SH-SY5Y (cell line): ENCODE data around the gene MANBA.

Experiments used
- GATA2 ChIP-seq: IDR thresholded peaks from 2 replicates; pipeline ENCODE4 v1.6.1; 2011; ENCODE audit warnings: mild to moderate bottlenecking, low read depth, low read length
- GATA3 ChIP-seq: IDR thresholded peaks from 2 replicates; pipeline ENCODE4 v1.6.1; 2011; ENCODE audit warnings: low read depth, mild to moderate bottlenecking, low read length, moderate library complexity

The MANBA gene

DNA sequence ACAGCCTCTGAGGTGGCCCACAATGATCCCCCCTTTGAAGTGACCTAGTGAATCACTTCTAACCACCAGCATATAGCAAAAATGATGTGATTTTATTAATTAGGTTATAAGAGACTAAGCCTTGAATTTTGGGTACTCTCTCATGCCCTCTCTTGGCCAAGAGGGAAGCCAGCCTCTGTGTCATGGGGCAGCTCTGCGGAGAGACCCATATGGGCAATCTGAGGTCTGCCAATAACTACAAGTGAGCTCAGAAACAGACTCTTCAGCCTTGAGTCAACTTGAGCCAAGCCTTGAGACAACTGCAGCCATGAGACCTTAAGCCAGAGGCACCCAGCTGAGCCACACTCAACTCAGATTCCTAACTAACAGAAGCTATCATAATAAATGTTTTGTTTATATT, 45.7 kb downstream of the MANBA start:
- TF ChIP-seq GATA3 = no peak
- no peak for TF ChIP-seq GATA2

- no peak for TF ChIP-seq GATA3
- TF ChIP-seq GATA2 = no peak
Observed at GRCh38 chr4:102713096-102713495, 47.7 kb downstream of the MANBA start.

- TF ChIP-seq GATA2 (no peak), GATA3 (no peak)
Observed at GRCh38 chr4:102710986-102711385, 49.8 kb downstream of the MANBA start.

GRCh38 chr4:102707150-102707549, 53.6 kb downstream of the MANBA start:
- TF ChIP-seq GATA2 (no peak), GATA3 (no peak)

DNA sequence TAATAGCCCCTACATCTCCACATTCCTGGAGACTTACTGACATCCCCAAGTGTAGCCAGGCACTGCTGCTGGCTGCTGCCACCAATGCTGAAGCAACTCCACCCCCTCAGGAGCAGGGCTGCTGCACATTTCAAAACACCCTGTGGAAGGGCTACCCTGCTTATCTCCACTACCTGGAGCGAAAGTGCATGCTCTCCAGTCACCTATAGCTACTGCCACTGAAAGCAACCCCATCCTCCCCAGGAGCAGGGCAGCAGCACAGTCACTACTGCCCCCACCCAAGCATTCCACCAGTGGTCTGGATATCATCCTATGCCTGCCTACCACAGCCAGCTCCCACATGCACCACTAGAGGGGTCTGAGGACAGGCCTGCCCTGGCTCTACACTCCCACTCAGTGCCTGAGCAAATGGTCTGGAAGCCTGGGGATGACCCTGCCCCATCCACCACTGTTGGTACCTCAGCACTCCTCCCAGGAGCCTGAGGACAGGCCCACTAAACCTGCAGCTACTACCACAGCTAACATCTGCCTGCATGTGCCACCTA, 55.3 kb downstream of the MANBA start:
- TF ChIP-seq GATA2 (no peak), GATA3 (no peak)

GRCh38 chr4:102696758-102697157, 64.0 kb downstream of the MANBA start:
- TF ChIP-seq GATA3 (no peak), GATA2 (no peak)

GRCh38 chr4:102694791-102695190, 66.0 kb downstream of the MANBA start:
- TF ChIP-seq GATA3 (no peak), GATA2 (no peak)

DNA sequence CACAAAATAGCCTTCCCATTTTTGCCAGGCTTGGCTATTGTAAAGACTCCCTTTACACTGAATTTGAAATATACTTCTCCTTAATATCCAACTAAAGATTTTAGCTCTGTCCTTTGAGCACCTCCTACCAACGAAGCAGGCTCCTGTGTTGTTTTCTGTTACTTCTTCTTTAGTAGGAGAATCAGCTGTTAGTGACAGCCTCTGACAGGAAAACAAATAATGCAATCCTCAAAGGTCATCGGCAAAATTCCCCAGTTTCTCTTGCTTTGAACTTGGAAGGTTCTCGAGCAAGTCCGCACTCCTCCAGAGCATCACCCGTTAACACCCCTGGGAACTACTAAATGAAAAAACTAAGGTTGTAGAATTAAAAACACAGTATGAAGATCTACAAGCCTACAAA, 66.9 kb downstream of the MANBA start:
- TF ChIP-seq GATA3 (no peak), GATA2 (no peak)

- no peak for TF ChIP-seq GATA2
- no peak for TF ChIP-seq GATA3
Observed at GRCh38 chr4:102693262-102693850, 67.4 kb downstream of the MANBA start.

- TF ChIP-seq GATA3 (no peak), GATA2 (no peak)
Observed at GRCh38 chr4:102692474-102692873, 68.3 kb downstream of the MANBA start.

- TF ChIP-seq GATA2 = no peak
Observed at GRCh38 chr4:102687982-102688433, 72.8 kb downstream of the MANBA start.

- TF ChIP-seq GATA2 (no peak), GATA3 (no peak)
Observed at GRCh38 chr4:102687373-102687981, 73.3 kb downstream of the MANBA start.

GRCh38 chr4:102685768-102686167, 75.0 kb downstream of the MANBA start:
- no peak for TF ChIP-seq GATA2
- no peak for TF ChIP-seq GATA3

GRCh38 chr4:102684610-102685052, 76.1 kb downstream of the MANBA start:
- no peak for TF ChIP-seq GATA3
- no peak for TF ChIP-seq GATA2
